Adrenal gland (tissue), 5 donors: ENCODE results near the gene ATG16L2.

Experiments used
- CTCF ChIP-seq, 6 experiments: fragments of 450-650 bp in 4 of 6; fragments of 200-600 bp in 2 of 6; sonication (generic) in 1 of 6; IDR thresholded peaks; 1 replicate in 5 of 6; 2 replicates in 1 of 6; pipeline versions ENCODE4 v1.5.1 to v1.8.0; 2016 to 2021; ENCODE audit warnings: antibody characterized with exemption in 6 of 6, mild to moderate bottlenecking in 2 of 6, moderate library complexity in 1 of 6
- POLR2A ChIP-seq, 2 donors: fragments of 450-650 bp; IDR thresholded peaks; one replicate each; pipeline ENCODE4 v1.6.1; 2017; ENCODE audit warnings: antibody characterized with exemption in 2 of 2, mild to moderate bottlenecking in 2 of 2, moderate library complexity in 1 of 2
- donor health status: DM: no; HTN: no; CAD: no.

GRCh38 chr11:72863916-72864315 lies 49.7 kb downstream of the ATG16L2 start:
- TF ChIP-seq CTCF (IDR thresholded peaks at IDR 0.05), result no peak
- TF ChIP-seq POLR2A (IDR thresholded peaks at IDR 0.05), result no peak
